GM19240 (cell line): ENCODE results near the gene PNLIP.

Experiments
- DNase-seq: peaks from one replicate; pipeline ENCODE4 v3.0.0; 2011; ENCODE audit warnings: low spot score; ENCODE audit not compliant: insufficient read length

Gene PNLIP

DNA sequence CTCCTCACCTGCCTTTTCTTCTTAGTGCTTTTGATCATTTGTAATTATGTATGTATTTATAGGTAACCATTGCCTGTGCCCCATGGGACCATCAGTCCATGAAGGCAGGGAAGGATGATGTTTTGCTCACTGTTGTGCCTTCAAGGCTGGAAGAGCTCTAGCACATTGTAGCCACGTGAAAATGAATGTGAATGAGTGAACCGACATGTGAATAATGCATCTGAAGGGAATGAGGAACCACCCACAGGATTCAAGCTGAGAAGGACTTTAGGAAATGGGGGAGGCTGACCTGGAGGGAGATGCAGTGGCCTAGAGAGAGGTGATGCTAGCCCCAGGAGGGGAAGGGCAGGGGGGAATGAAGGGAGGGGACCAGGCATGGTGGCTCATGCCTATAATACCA, 69.1 kb downstream of the PNLIP start:
- DNase-seq: no peak

DNA sequence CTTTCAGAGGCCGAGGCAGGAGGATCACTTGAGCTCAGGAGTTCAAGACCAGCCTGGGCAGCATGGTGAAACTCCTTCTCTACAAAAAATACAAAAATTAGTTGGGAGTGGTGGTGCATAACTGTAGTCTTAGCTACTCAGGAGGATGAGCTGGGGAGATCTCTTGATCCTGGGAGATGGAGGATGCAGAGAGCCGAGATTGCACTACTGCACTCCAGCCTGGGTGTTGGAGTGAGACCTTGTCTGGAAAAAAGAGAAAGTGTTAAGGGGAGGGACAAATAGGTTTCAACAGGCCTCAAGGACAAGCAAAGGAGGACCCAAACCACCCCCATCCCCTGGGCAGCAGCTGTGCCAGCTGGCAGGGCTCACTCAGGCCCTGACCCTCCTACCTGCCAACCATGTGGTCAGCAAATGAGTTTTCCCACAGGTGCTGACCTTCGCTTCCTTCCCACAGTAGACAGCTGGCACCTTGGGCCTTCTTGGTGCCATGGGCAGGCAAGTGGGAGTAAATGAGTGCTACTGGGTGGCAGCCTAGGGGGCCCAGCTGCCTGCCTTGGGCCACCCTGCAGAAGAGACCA, 69.6 kb downstream of the PNLIP start:
- no peak for DNase-seq
